ENCODE measurements around the gene MYH3.

GRCh38 chr17:10651927-10652326 lies 5.2 kb downstream of the MYH3 start:
- TF ChIP-seq EZH2 (IDR thresholded peaks at IDR 0.05; ENCODE audit: borderline replicate concordance, low read length): no peak
- TF ChIP-seq, protein P1, sequence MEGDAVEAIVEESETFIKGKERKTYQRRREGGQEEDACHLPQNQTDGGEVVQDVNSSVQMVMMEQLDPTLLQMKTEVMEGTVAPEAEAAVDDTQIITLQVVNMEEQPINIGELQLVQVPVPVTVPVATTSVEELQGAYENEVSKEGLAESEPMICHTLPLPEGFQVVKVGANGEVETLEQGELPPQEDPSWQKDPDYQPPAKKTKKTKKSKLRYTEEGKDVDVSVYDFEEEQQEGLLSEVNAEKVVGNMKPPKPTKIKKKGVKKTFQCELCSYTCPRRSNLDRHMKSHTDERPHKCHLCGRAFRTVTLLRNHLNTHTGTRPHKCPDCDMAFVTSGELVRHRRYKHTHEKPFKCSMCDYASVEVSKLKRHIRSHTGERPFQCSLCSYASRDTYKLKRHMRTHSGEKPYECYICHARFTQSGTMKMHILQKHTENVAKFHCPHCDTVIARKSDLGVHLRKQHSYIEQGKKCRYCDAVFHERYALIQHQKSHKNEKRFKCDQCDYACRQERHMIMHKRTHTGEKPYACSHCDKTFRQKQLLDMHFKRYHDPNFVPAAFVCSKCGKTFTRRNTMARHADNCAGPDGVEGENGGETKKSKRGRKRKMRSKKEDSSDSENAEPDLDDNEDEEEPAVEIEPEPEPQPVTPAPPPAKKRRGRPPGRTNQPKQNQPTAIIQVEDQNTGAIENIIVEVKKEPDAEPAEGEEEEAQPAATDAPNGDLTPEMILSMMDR (IDR thresholded peaks at IDR 0.05; ENCODE audit: low read length): no peak

All from OCI-LY1 (cell line).